CD4-positive, alpha-beta T cell treated with Interferon gamma for 1 hour (primary cell): ENCODE results near the gene WT1.

Source experiments
- DNase-seq: peaks from one replicate; pipeline ENCODE4 v3.0.0-alpha.2; 2020

WT1 gene

GRCh38 chr11:32437495-32438345 is 2.4 kb upstream of the WT1 start:
- no peak for DNase-seq

- DNase-seq, result no peak
Measured at GRCh38 chr11:32436751-32437494, 1.6 kb upstream of the WT1 start.

GRCh38 chr11:32435942-32436750 is 807 bp upstream of the WT1 start:
- no peak for DNase-seq

GRCh38 chr11:32435152-32435480 is 223 bp downstream of the WT1 start:
- DNase-seq, result no peak

GRCh38 chr11:32434356-32435151 is 785 bp downstream of the WT1 start:
- no peak for DNase-seq

- DNase-seq, result no peak
Measured at GRCh38 chr11:32433914-32434355, 1.4 kb downstream of the WT1 start.

- no peak for DNase-seq
Measured at GRCh38 chr11:32433101-32433913, 2.0 kb downstream of the WT1 start.

GRCh38 chr11:32432565-32432964 is 2.8 kb downstream of the WT1 start:
- DNase-seq, result no peak

- DNase-seq, result no peak
Measured at GRCh38 chr11:32430568-32431381, 4.6 kb downstream of the WT1 start.

GRCh38 chr11:32429477-32429876 is 5.9 kb downstream of the WT1 start:
- no peak for DNase-seq

GRCh38 chr11:32428665-32429303 is 6.6 kb downstream of the WT1 start:
- DNase-seq, result no peak

GRCh38 chr11:32427935-32428664 is 7.2 kb downstream of the WT1 start:
- no peak for DNase-seq

GRCh38 chr11:32427616-32427934 is 7.8 kb downstream of the WT1 start:
- DNase-seq, result no peak

- peak; percentile 24 for DNase-seq
Measured at GRCh38 chr11:32426819-32427615, 8.3 kb downstream of the WT1 start.

- no peak for DNase-seq
Measured at GRCh38 chr11:32426192-32426591, 9.1 kb downstream of the WT1 start.

GRCh38 chr11:32425761-32426160 is 9.6 kb downstream of the WT1 start:
- DNase-seq, result no peak

GRCh38 chr11:32422545-32422944 is 12.8 kb downstream of the WT1 start:
- no peak for DNase-seq

- no peak for DNase-seq
Measured at GRCh38 chr11:32421992-32422391, 13.3 kb downstream of the WT1 start.
